HG02870 (cell line): ENCODE results near the gene LAD1.

Experiments
- ATAC-seq: cut with Tn5 transposase; IDR thresholded peaks from one replicate; pipeline ENCODE4 v1.9.1; 2021; ENCODE audit warnings: mild to moderate bottlenecking, moderate library complexity; ENCODE audit not compliant: unreplicated experiment

The LAD1 gene

GRCh38 chr1:201399018-201399351 lies at the start of gene LAD1:
LAD1 (minus strand) TSS chr1:201399324; CDS start chr1:201399306, 18 bp downstream.
- ATAC-seq = no peak

- no peak for ATAC-seq
Observed at GRCh38 chr1:201447903-201448871, 49.1 kb upstream of the LAD1 start.

GRCh38 chr1:201445310-201445709 lies 46.2 kb upstream of the LAD1 start:
- no peak for ATAC-seq

- ATAC-seq = no peak
Observed at GRCh38 chr1:201444792-201445191, 45.7 kb upstream of the LAD1 start.

DNA sequence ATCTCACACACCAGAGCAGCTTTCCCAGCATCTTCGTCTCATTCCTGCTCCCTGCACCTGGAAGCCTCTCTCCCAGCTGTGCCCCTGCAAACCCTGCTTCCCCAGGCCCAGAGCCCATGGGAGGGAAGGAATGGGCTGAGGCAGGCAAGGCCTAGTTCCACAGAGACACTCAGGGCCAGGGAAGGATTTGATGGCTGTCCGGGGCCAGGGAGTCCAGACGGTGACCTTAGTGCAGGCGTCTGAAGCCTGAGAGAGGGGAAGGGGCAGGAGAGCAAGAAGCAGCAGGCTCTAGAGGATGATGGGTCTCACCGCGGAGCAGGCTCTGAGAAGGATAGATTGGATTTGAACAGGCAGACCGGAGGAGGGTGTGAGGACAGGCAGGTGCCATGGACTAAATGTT lies 44.6 kb upstream of the LAD1 start:
- ATAC-seq = no peak

DNA sequence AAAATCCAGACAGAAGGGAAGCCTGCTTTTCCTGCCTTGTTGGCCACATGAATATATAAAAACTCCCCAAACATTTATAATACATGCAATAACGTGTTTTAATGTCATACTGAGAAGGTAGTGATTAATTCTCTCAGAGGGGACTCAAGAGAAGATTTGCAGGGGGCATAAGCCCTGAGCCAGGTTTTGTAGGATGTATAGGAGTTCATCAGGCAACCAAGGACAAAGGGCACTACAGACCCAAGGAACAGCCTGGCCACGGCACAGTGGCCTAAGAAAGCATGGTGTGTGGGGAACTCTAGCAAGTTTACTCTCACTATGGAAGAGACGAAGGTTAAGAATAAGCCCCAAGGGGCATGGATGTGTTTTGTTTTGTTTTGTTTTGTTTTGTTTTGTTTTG lies 37.8 kb upstream of the LAD1 start:
- no peak for ATAC-seq

- ATAC-seq = no peak
Observed at GRCh38 chr1:201436393-201436792, 37.3 kb upstream of the LAD1 start.

- ATAC-seq = no peak
Observed at GRCh38 chr1:201434266-201434665, 35.1 kb upstream of the LAD1 start.

- no peak for ATAC-seq
Observed at GRCh38 chr1:201433609-201434008, 34.5 kb upstream of the LAD1 start.

DNA sequence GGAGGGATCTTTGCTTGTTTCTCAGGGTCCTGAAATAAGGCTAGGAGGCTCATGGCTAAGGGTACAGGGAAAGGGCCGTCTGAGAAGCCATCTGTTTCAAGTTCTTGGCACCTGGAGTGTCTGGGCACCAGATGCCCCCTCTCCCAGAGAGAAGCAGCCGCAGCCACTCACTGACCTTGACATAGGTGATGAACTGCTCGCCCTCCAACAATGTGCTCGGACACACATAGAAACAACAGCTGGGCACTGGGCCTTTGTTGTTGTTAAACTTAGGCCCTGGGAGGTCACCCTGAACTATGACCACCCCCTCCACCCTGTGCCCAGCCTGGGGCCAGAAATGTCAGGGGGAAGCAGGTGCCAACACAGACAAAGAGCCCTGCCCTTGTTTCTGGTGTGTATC lies 31.7 kb upstream of the LAD1 start:
- ATAC-seq = no peak

DNA sequence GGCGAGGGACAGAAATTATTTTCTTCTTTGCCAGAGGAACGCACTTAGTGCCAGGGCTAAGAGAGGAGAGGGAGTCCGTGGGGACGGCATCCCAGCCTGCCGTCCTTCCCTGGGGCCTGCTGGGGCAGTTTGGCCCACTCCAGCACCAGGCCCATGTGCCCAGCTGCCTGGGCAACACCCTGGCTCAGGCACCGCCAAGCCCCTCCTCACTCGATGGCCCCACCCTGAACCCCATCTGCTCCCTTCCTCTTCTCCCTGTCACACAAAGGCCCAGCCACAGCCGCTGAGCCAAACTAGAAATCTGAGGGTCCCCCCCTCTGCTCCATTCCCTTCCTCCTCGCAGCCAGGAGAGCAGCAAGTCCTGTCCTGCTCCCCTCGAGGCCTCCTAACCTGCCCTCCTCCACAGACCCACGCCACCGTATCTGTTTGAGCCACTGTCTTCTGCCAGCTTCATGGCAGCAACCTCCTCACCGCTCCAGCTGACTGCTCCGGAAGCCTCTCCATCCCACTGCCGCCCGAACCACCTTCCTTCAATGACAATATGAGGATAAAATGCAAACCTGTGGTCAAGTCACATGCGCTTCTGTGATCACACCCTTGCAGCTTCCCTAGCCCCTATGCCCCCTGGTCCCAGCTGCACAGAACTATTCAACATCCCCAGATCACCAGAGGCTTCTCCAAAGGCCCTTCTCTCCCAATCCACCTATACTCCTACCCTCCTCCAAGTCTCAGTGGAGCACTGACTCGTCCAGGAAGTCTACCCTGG lies 30.8 kb upstream of the LAD1 start:
- no peak for ATAC-seq

DNA sequence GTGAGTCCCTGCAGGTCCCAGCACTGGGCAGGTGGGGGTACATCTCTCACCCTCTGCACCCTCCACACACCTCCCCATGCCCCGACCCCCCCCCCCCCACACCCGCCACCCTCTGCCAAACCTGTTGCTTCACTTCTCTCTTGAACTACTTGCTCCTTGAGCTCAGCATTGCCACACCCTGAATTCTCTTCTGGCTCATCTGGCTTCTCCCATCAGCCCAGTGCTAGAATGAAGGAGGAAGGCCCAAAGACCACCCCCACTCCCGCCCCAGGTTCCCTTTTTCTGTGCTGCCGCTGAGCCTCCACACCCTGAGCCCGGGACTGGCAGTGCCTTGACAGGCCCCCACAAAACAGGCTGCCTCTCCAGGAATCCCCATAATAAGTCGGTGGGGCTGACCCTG lies 28.8 kb upstream of the LAD1 start:
- no peak for ATAC-seq

- ATAC-seq = no peak
Observed at GRCh38 chr1:201426479-201427310, 27.6 kb upstream of the LAD1 start.

DNA sequence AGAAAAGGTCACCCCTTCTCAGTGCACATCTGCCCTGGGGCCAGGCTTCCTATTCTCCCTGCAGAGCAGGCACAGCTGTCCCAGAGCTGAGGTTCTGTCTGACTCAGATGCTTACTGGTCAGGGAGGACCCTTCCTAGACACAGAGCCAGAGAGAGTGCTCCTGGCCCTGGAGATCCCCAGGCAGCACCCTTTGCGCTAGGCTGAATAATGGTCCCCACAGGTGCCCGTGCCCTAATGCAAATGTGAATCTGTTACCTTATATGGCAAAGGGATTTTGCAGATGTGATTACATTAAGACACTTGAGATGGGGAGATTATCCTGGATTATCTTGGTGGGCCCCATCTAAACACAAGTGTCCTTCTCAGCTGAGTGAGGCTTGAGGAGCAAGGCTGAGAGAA lies 25.0 kb upstream of the LAD1 start:
- no peak for ATAC-seq

DNA sequence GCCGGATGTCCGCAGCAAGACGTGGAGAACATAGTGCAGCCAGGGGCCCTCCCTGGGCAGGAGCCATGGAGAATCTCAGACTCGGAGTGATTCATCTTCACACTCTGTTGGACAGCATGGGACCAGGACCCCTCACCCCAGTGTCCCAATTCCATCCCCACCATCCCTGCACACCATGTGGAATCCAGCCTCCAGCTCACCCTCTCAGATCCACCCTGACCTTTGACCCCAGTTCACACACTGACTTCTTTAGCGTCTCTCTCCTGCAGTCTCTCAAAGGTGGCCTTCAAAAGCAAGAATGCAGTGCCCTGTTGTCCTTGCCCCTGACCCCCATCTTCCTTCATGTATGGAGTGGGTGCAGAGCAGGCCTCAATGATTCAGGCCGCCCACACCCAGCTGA lies 24.5 kb upstream of the LAD1 start:
- ATAC-seq = no peak

DNA sequence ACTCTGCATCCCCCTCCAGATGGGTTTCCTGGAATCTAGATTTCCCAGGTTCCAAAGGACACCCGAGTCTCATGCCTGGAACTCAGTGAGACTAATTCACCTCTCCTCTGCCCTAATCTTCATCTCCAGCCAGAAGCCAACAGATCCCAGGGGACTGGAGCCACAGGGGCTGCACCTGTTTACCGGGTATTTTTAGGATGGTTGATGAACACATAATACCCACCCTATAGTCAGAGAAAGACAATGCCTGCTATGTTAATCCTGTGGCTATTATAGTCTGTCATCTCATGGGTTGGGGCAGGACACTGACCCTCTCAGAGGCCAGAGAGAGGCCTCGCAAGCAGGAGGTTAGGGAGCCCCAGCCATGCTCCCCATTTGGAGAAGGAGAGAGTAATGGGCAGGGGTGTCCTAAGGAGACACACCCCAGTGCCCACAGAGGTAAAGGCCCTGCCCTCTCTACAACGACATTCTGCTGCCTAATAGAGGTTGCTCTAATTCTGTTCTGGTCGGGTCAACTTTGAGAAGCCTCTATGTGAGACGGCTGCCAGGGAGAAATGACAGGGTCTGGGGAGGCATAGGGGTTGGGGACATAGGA lies 23.4 kb upstream of the LAD1 start:
- ATAC-seq = no peak

GRCh38 chr1:201422026-201422425 lies 22.9 kb upstream of the LAD1 start:
- ATAC-seq = no peak

DNA sequence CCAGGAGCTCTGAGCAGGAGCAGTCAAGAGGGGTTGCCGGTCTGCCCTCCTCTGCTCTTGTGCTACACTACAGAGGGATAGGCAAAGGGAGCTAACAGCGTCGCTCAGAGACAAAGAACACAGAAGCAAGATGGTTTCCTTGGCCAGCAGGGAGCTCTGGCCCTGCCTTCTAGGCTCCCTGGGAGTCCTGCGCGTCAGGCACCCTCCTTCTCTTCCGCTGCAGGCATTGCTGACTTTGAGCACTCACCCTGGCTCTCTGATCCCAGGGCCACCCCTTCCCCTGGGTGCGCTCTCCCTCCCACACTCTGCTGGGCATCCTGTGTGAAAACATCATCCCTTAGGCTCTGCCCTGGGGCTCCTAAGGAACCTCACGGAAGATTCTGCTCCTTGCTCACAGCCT lies 21.9 kb upstream of the LAD1 start:
- no peak for ATAC-seq

DNA sequence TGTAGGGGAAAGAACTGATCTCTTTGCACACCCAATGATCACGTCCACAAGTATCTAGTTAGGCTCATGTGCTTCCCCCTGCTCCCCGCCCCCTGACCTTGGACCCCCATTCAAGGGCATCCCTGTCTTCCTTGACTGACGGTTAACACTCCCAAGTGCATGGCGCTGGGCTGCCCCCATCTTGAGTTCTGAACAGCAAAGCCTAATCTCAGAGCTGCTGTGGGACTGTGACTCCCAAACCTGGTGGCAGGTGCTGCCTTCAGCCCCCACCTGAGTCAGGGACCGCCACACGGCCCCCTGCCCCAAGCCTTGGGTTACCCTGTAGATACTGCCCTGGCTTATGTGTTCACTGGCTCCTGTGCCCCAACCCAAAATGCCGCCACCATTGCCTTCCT lies 21.5 kb upstream of the LAD1 start:
- no peak for ATAC-seq

- no peak for ATAC-seq
Observed at GRCh38 chr1:201419746-201420607, 20.9 kb upstream of the LAD1 start.
